HL-60/S4 treated with phorbol 12-myristate 13-acetate at 8.2 ng/mL for 4 days and 3 days (cell line): ENCODE data around the gene LRRC25.
"Not testable (repeated sequence)": the region's sequence is repeated elsewhere in the genome, so short reads cannot be mapped to it uniquely, and the experiment has no call there.

ENCODE experiments used
- in situ Hi-C: fragments of 300-500 bp; cut with MboI; formaldehyde crosslinking; loops from 2 replicates; pipeline ENCODE4 v1.15.0; 2022; ENCODE audit warnings: low sequenced_read_pairs

Gene LRRC25

GRCh38 chr19:18380843-18381242 lies 16.6 kb downstream of the LRRC25 start:
- in situ Hi-C loops = no loop called here

- in situ Hi-C loops = no loop called here
Observed at GRCh38 chr19:18379803-18380747, 17.3 kb downstream of the LRRC25 start.

GRCh38 chr19:18377026-18377425 lies 20.4 kb downstream of the LRRC25 start:
- in situ Hi-C loops = no loop called here

GRCh38 chr19:18373892-18374629 lies 23.4 kb downstream of the LRRC25 start:
- in situ Hi-C loops = no loop called here

- in situ Hi-C loops = no loop called here
Observed at GRCh38 chr19:18373407-18373891, 24.0 kb downstream of the LRRC25 start.

- in situ Hi-C loops = no loop called here
Observed at GRCh38 chr19:18368504-18369222, 28.8 kb downstream of the LRRC25 start.

DNA sequence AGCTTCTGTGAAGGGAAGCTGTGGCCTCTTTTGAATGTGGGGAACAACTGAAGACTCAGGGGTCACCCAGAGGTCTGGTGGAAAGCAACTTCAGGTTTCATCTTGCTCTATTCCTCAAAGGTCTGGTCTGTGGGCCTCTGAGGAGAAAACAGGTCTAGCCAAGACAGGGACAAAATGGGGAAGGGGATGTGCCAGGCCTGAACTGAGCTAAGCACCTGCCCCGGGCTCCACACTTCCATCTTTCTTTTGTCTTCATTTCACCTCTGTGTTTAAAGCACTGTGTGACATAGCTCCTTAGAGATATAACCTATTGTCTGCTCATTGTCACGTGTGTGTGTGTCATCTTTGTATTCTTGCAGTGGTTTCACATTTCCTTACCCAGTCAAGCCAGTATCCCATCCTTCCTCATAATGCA lies 31.4 kb downstream of the LRRC25 start:
- in situ Hi-C loops = no loop called here

GRCh38 chr19:18364826-18365528 lies 32.4 kb downstream of the LRRC25 start:
- in situ Hi-C loops = no loop called here

DNA sequence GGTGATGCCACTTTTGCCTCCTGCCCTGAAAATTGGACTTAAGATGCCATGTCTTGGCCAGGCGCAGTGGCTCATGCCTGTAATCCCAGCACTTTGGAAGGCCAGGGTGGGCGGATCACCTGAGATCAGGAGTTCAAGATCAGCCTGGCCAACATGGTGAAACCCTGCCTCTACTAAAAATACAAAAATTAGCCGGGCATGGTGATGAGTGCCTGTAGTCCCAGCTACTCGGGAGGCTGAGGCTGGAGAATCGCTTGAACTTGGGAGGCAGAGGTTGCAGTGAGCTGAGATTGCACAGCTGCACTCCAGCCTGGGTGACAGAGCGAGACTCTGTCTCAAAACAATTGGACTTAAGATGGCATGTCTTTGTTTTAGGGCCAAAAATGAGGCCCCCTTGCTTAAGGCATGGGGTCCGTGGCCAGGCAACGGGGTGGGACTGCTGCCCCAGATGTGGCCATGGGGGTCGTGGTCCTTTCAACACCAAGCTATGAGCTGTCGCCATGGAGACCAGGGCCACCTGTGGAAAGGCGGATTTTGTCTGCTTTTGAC lies 33.1 kb downstream of the LRRC25 start:
- in situ Hi-C loops = not testable (repeated sequence)

GRCh38 chr19:18363787-18364186 lies 33.6 kb downstream of the LRRC25 start:
- in situ Hi-C loops = no loop called here

DNA sequence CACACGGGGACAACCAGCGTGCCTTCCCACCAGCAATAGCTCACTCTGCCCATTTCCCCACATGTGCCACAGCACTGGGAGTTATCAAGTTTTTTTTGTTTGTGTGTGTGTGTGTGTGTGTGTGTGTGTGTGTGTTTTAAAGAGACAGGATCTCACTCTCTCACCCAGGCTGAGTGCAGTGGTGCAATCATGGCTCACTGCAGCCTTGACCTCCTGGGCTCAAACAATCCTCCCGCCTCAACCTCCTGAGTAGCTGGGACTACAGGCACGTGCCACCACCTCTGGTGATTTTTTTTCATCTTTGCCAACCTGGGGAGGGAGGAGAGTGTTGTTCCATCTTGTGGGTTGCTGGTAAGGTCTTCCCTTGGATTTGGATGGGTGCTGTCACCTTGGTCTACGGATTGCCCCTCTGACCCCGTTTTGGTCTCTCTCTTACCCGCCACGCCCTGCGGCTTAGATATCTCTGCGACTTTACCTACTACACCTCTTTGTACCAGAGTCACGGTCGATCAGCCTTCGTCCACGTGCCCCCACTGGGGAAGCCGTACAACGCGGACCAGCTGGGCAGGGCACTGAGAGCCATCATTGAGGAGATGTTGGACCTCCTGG lies 34.4 kb downstream of the LRRC25 start:
- in situ Hi-C loops = no loop called here

DNA sequence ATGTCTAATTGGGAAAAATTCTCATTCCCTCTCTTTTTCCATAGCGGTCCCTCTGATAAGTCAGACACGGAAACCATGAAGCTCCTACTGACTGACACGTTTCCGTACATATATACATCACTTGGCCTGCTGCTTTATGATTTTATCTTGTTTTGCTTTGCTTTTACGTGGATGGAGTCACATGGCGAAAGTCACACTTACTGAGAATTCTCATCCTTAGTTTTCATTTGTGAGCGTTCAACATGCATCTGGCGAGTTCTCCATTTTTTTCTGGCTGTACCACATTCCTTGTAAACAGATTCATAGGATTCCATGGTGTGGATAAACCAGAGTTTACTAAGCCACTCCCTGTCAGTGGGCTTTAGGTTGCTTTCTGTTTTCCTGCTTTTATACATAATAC lies 35.8 kb downstream of the LRRC25 start:
- in situ Hi-C loops = no loop called here

DNA sequence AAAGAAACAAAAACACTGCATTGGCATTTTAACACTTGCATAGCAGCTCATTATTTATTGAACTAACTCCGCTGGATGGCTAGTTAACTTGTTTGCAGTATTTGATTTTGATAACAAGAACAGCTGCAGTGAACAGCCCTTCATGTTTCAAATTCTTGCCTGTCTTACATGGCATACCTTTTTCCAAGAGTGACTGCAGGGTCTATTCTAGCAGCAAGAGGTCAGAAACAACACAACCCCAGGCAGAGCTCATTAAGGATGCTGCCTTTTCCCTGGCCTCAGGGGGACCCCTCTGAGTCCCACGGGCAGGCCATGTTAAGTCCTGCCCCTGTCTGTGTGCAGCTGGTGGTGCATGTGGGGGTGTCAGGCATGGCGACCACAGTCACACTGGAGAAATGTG lies 40.4 kb downstream of the LRRC25 start:
- in situ Hi-C loops = no loop called here

- in situ Hi-C loops = not testable (repeated sequence)
Observed at GRCh38 chr19:18354743-18355142, 42.7 kb downstream of the LRRC25 start.

DNA sequence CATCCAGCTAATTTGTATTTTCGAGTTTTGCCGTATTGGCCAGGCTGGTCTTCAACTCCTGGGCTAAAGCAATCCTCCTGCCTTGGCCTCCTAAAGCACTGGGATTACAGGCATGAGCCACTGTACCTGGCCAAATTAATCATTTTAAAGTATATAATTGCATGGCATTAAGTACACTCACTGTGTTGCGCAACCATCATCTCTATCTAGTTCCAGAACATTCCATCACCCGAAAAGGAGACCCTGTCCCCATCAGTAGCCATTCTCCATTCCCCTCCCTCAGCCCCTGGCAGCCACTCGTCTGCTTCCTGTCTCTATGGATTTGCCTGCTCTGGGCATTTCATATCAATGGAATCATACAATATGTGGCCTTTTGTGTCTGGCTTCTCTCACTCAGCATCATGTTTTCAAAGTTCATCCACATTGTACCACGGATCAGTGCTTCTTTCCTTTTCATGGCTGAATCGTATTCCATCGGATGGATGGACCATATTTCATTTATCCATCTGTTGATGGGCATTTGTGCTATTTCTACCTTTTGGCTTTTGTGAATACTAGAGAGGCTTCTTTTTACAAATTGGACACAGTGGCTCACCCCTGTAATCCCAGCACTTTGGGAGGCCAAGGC lies 43.9 kb downstream of the LRRC25 start:
- in situ Hi-C loops = no loop called here

- in situ Hi-C loops = no loop called here
Observed at GRCh38 chr19:18351544-18351943, 45.9 kb downstream of the LRRC25 start.

DNA sequence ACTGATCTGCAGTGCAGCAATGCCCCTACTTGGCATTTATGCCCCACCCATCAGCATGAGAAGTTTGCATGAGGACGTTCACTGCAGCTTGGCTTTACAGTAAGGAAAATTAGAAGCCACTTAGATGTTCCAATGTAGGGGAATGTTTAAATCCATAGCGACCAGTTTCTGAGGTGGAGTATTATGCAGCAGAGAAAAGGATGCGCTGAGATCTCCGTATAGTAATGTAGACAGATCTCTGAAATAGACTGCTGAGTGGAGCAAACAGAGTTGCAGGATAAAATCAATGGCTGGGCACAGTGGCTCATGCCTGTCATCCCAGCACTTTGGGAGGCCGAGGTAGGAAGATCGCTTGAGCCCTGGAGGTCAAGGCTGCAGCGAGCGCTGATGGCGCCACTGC lies 46.9 kb downstream of the LRRC25 start:
- in situ Hi-C loops = no loop called here

- in situ Hi-C loops = loop anchor here (25.0 kb wide), 1 partner anchor 137 kb away; the partner anchor contains the start of gene RAB3A
Observed at GRCh38 chr19:18349524-18350128, 47.8 kb downstream of the LRRC25 start.

- in situ Hi-C loops = loop anchor here (25.0 kb wide), 1 partner anchor 137 kb away; the partner anchor contains the start of gene RAB3A
Observed at GRCh38 chr19:18348818-18349339, 48.5 kb downstream of the LRRC25 start.
